GM12873 (cell line): ENCODE results near the gene ECPAS.

ENCODE experiments used
- CTCF ChIP-seq: IDR thresholded peaks from 2 replicates; pipeline ENCODE4 v1.5.1; 2012; ENCODE audit warnings: low read depth, mild to moderate bottlenecking, moderate library complexity, low read length, control low read depth; ENCODE audit not compliant: insufficient read depth; ENCODE audit errors: missing control alignments

The ECPAS gene

DNA sequence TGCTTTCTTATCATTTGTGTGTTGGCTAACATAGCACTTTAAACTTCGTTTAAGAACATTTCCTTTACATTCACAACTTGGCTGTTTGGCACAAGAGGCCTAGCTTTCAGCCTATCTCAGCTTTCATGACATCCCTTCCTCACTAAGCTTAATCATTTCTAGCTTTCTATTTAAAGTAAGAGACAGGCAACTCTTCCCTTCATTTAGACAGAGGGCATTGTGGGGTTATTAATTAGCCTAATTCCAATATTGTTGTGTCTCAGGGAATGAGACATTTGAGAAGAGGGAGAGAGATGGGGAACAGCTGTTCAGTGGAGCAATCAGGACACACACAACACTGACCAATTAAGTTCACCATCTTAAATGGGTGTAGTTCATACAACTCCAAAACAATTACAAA, 103.2 kb downstream of the ECPAS start:
- no peak for TF ChIP-seq CTCF

- no peak for TF ChIP-seq CTCF
Observed at GRCh38 chr9:111375817-111376564, 108.2 kb downstream of the ECPAS start.

GRCh38 chr9:111375062-111375461, 109.1 kb downstream of the ECPAS start:
- TF ChIP-seq CTCF: no peak

DNA sequence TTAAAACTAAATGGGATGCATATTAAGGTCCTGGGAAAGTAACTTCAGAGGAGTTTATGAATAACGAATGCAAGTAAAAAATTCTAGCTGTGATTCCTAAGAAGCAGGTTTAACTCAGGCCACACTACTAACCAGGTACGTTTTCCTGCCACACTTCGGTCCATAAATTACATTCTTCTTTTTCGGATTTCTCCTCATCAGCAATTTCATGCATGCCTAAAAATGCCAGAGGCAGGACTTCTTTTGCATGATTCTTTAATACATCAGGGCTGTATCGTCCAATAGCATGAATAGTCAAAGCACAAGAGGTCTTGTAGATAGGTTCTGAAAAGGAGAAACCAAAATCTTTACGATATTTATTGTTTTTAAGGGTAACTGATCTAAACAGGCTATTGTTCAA, 111.9 kb downstream of the ECPAS start:
- TF ChIP-seq CTCF: no peak

DNA sequence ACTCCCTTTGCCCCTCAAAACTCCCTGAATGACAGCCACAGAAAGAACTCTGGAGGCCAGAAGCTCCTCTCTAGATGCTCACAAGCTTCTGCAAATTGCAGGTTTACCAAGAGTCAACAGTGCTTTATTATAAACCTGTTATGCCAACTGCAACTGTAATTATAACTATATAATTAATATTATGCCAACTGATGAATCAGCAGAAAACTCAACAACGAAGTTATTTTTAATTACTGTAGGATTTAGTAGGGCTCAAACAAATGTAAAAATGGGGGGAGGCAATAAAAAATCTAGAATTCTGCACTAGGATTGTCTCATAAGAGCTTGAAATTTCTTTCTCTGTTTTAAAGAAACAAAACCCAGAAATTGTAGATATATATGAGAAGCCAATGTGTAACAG, 117.2 kb downstream of the ECPAS start:
- no peak for TF ChIP-seq CTCF

GRCh38 chr9:111362526-111362925, 121.7 kb downstream of the ECPAS start:
- no peak for TF ChIP-seq CTCF

- no peak for TF ChIP-seq CTCF
Observed at GRCh38 chr9:111360881-111361280, 123.3 kb downstream of the ECPAS start.
